Measurements from ENCODE around the gene TSHZ3. TPM values are rescaled to one million over a fixed set of nuclear protein-coding genes. Genes with fewer than 3 reads are reported as not detected.

Gene TSHZ3
- total RNA-seq, 1 donor from 2014 or later: 6.1 TPM

- Histone ChIP-seq H3K9ac (ENCODE audit: low read length) (peak overlapping the region; percentile 7), H3K36me3 (ENCODE audit: insufficient read depth, low read length) (peaks cover 10% of the 10 kb centered on the region), H3K9me3 (ENCODE audit: insufficient read depth, low read depth, low read length) (no peaks in the 10 kb centered on the region), H2AFZ (ENCODE audit: low read depth, low read length) (peak overlapping the region; percentile 42), H3K27me3 (ENCODE audit: insufficient read depth, low read length) (no peaks in the 10 kb centered on the region), H3K4me3 (ENCODE audit: insufficient read depth, low read depth, low read length) (no peak overlapping the region), H4K20me1 (ENCODE audit: insufficient read depth, low read length) (peaks cover 4% of the 10 kb centered on the region), H3K4me2 (ENCODE audit: low read length) (peak overlapping the region; percentile 34), H3K79me2 (ENCODE audit: insufficient read depth, low read length) (no peaks in the 10 kb centered on the region), H3K4me1 (ENCODE audit: insufficient read depth, low read length) (peaks cover 16% of the 10 kb centered on the region), H3K27ac (ENCODE audit: low read depth, low read length) (peak overlapping the region; percentile 4)
- Mint-ChIP-seq H3K9me3 (ENCODE audit: unreplicated experiment) (peaks cover 1% of the 10 kb centered on the region), H3K36me3 (ENCODE audit: low read depth, unreplicated experiment) (peaks cover 2% of the 10 kb centered on the region), H3K27me3 (ENCODE audit: low read depth, unreplicated experiment) (peaks cover 8% of the 10 kb centered on the region), H3K4me1 (ENCODE audit: low read depth, unreplicated experiment) (no peaks in the 10 kb centered on the region), H3K4me3 (ENCODE audit: unreplicated experiment) (no peak overlapping the region), H3K27ac (ENCODE audit: unreplicated experiment) (no peak overlapping the region)
- TF ChIP-seq CTCF (IDR thresholded peaks at IDR 0.05; ENCODE audit: insufficient read depth, low read depth, low read length) (no peak), EZH2 (IDR thresholded peaks at IDR 0.05; ENCODE audit: insufficient read depth, low read length) (no peak)
- no peak for FAIRE-seq
- no peak for DNase-seq (ENCODE audit: low read depth)
Observed at GRCh38 chr19:31271306-31271911, 77.8 kb downstream of the TSHZ3 start.

- no peak overlapping the region for H3K4me3 ChIP-seq (ENCODE audit: insufficient read depth, low read depth, low read length)
- H3K79me2 ChIP-seq (ENCODE audit: insufficient read depth, low read length): no peaks in the 10 kb centered on the region
- no peaks in the 10 kb centered on the region for H3K9me3 ChIP-seq (ENCODE audit: insufficient read depth, low read depth, low read length)
- no peak overlapping the region for H3K27ac ChIP-seq (ENCODE audit: low read depth, low read length)
- H3K9ac ChIP-seq (ENCODE audit: low read length): peak overlapping the region; percentile 7
- H4K20me1 ChIP-seq (ENCODE audit: insufficient read depth, low read length): no peaks in the 10 kb centered on the region
- peaks cover 1% of the 10 kb centered on the region for H3K9me3 Mint-ChIP-seq (ENCODE audit: unreplicated experiment)
- H3K4me3 Mint-ChIP-seq (ENCODE audit: unreplicated experiment): no peak overlapping the region
- peak overlapping the region; percentile 34 for H3K4me2 ChIP-seq (ENCODE audit: low read length)
- TF ChIP-seq EZH2 (IDR thresholded peaks at IDR 0.05; ENCODE audit: insufficient read depth, low read length) (no peak), CTCF (IDR thresholded peaks at IDR 0.05; ENCODE audit: insufficient read depth, low read depth, low read length) (no peak)
- H3K4me1 ChIP-seq (ENCODE audit: insufficient read depth, low read length): peaks cover 16% of the 10 kb centered on the region
- peaks cover 2% of the 10 kb centered on the region for H3K36me3 Mint-ChIP-seq (ENCODE audit: low read depth, unreplicated experiment)
- peaks cover 10% of the 10 kb centered on the region for H3K27me3 Mint-ChIP-seq (ENCODE audit: low read depth, unreplicated experiment)
- H3K36me3 ChIP-seq (ENCODE audit: insufficient read depth, low read length): peaks cover 8% of the 10 kb centered on the region
- H3K27me3 ChIP-seq (ENCODE audit: insufficient read depth, low read length): no peaks in the 10 kb centered on the region
- H2AFZ ChIP-seq (ENCODE audit: low read depth, low read length): peak overlapping the region; percentile 42
- FAIRE-seq: no peak
- DNase-seq (ENCODE audit: low read depth): peak; percentile 90
- no peak overlapping the region for H3K27ac Mint-ChIP-seq (ENCODE audit: unreplicated experiment)
- H3K4me1 Mint-ChIP-seq (ENCODE audit: low read depth, unreplicated experiment): no peaks in the 10 kb centered on the region
Observed at GRCh38 chr19:31270897-31271296, 78.3 kb downstream of the TSHZ3 start.

- no peak overlapping the region for H3K4me2 ChIP-seq (ENCODE audit: low read length)
- no peak overlapping the region for H2AFZ ChIP-seq (ENCODE audit: low read depth, low read length)
Observed at GRCh38 chr19:31269425-31270127, 79.7 kb downstream of the TSHZ3 start.

More at GRCh38 chr19:31269425-31270127, 79.7 kb downstream of the TSHZ3 start:
- Histone ChIP-seq H3K27me3 (ENCODE audit: insufficient read depth, low read length) (no peaks in the 10 kb centered on the region), H3K4me3 (ENCODE audit: insufficient read depth, low read depth, low read length) (no peak overlapping the region), H3K79me2 (ENCODE audit: insufficient read depth, low read length) (no peaks in the 10 kb centered on the region), H3K36me3 (ENCODE audit: insufficient read depth, low read length) (peaks cover 8% of the 10 kb centered on the region), H3K9me3 (ENCODE audit: insufficient read depth, low read depth, low read length) (no peaks in the 10 kb centered on the region), H4K20me1 (ENCODE audit: insufficient read depth, low read length) (no peaks in the 10 kb centered on the region), H3K4me1 (ENCODE audit: insufficient read depth, low read length) (peaks cover 16% of the 10 kb centered on the region), H3K9ac (ENCODE audit: low read length) (no peak overlapping the region), H3K27ac (ENCODE audit: low read depth, low read length) (no peak overlapping the region)
- TF ChIP-seq CTCF (IDR thresholded peaks at IDR 0.05; ENCODE audit: insufficient read depth, low read depth, low read length) (no peak), EZH2 (IDR thresholded peaks at IDR 0.05; ENCODE audit: insufficient read depth, low read length) (no peak)
- FAIRE-seq (no peak), DNase-seq (ENCODE audit: low read depth) (peak; percentile 43)
- Mint-ChIP-seq H3K27me3 (ENCODE audit: low read depth, unreplicated experiment) (peaks cover 10% of the 10 kb centered on the region), H3K36me3 (ENCODE audit: low read depth, unreplicated experiment) (peaks cover 2% of the 10 kb centered on the region), H3K9me3 (ENCODE audit: unreplicated experiment) (peaks cover 1% of the 10 kb centered on the region), H3K4me1 (ENCODE audit: low read depth, unreplicated experiment) (no peaks in the 10 kb centered on the region), H3K4me3 (ENCODE audit: unreplicated experiment) (no peak overlapping the region), H3K27ac (ENCODE audit: unreplicated experiment) (no peak overlapping the region)

Data from astrocyte (in vitro differentiated cells and primary cell).